GM18858 (cell line): ENCODE data around the gene TRPV4.
"Not testable (repeated sequence)": the region's sequence is repeated elsewhere in the genome, so short reads cannot be mapped to it uniquely, and the experiment has no call there.

ENCODE experiments used
- ATAC-seq: cut with Tn5 transposase; IDR thresholded peaks from one replicate; pipeline ENCODE4 v1.9.1; 2021; ENCODE audit not compliant: unreplicated experiment

Gene TRPV4

DNA sequence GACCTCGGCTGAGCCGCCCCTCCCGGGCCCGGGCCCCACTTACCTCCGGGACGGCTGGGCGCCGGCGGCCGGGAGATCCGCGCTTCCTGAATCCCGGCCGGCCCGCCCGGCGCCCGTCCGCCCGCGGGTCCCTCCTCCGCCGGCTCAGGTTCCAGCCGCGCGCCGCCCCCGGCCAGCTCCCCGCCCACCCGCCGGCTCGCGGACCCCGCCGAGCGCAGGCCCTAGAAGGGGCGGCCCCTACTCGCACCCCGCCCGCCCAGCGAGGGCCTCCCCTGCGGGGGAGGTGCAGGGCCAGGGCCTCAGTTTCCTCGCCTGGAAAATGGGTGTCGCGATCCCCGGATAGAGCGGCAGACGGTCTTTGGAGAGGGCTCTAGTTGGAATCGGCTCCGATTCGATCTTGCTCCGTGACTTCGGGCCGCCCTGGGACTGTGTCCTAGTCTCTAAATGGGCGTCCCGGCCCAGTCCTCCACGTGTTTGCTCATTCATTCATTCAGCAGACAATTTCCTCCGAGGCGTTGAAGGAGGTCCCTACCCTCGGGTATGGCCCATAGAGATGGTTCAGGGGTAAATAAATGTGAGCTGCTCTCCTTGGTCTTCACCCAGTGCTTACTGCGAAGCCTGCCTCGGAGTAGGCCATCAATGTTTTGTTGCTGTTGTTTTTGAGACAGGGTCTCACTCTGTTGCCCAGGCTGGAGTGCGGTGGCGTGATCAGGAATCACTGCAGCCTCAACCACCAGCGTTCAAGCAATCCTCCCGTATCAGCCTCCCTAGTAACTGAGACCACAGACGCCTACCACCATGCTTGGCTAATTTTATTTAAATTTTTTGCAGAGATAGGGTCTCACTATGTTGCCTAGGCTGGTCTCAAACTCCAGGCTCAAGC lies at the start of gene TRPV4:
TSS of gene TRPV4 (minus strand) at position 92 of the 883 bp plus-strand sequence. CDS start 18,602 bp downstream, outside the sequence.
- no peak for ATAC-seq

GRCh38 chr12:109881752-109882151 lies 48.6 kb upstream of the TRPV4 start:
- no peak for ATAC-seq

DNA sequence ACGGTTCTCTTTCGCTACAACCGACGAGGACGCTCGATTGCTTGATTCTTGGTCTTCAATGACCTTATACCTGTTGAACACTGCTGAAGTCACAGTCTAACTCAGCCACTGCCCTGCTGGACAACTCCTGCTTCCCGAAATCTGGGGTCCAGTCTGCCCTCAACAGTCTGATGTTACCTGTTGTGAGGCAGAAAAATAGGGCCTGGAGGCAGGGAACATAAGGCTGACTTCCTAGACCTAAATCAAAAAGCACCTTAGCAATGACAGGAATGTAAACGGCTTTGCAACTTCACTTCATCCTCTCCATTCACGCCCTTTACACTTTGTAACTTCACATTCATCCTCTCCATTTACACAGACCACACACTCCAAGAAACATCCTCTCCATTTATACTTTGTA lies 47.7 kb upstream of the TRPV4 start:
- ATAC-seq, result no peak

DNA sequence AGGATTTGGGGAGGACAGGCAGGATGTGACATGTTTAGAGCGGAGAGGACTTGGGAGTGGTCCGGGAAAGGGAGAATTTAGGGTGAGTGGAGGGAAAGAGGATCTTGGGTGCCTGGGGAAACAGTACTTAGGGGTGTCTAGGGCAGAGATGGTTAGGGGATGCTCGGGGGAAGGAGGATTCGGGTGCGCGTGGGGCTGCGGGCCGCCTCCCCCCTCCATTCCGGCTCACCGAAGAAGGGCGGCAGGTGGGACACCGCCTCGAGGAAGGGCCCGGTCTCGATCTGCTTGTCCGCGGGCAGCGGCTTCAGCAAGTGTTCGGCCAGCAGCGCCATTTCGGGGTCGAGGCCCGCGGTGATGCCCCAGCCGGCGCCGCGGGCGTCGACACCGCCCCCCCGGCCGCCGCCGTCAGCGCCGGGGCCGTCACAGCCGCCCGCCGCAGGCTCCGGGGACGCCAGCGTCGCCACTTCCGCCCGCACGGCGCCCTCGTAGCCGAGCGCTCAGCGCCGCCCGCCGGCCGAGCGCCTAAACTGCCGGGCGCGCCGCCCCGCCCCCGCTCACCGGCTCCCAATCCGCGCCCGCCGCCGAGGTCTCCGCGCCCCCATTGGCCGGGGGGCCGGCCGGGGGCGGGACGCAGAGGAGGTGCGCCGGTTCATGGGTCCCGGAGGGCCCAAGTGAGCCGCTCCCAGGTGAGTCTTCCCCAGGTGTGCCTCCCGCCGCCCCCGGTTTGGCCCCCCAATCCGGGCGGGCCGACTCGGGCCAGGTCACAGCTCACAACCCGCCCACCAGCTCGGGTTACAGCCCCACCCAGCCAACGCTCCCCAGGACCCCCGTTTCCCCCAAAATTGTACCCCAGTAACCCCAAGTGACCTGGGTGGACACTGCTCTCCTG lies 47.1 kb upstream of the TRPV4 start, which contains the start of gene GLTP:
TSS of gene GLTP (minus strand) at position 499 of the 889 bp plus-strand sequence. CDS start at position 332, 167 bp downstream.
- ATAC-seq, result peak; percentile 87

DNA sequence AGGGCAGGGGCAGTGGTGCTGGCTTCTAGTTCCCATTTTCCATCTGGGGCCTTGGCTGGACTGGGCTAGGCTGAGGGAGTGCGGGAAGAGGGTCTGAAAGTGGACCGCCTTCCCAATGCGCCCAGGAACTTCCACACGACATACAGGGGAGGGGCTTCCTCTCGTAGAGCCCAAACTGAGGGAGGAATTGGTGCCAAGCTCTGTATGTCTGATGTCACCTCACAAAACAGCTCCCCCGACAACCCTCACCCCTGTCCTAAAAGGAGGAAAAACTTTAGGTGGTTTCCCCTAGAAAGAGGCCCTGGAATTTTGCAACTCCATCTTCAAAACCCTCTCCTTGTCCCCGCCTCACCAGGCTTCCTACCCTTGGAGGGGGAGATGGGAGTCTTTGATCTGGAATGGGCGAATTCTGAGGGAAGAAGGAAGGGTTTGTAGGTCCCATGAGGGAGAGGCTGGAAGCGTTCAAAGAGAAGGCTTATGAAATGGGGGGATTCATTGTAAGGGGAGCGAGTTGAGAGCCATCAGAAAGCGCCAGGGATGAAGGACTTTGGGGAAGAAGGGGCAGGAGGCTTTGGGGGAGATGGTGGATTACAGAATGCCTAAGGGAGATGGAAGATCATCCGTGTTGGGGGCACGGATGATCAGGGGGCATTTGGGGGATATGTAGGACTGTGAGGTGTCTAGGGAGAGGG lies 46.3 kb upstream of the TRPV4 start:
- ATAC-seq, result no peak

DNA sequence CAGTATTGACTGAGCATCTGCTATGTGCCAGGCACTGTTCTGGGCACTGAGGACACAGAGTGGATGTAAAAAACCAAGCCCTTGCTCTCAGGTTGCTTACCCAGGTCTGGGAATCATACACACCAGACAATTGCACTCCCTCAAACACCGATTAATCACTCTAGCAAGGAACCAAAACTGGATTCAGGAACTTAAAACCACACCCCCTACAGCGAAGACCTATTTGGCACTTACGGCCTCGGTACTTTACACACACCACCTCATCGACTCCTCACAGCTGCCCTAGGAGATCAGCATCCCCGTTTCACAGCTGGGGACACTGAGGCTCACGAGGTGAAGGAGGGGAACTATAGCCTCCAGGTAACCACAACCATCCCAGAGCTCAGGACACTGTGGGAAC lies 45.6 kb upstream of the TRPV4 start:
- no peak for ATAC-seq

- no peak for ATAC-seq
Measured at GRCh38 chr12:109878247-109878625, 45.0 kb upstream of the TRPV4 start.

GRCh38 chr12:109877504-109878246 lies 44.5 kb upstream of the TRPV4 start:
- ATAC-seq, result no peak

GRCh38 chr12:109876406-109876805 lies 43.2 kb upstream of the TRPV4 start:
- no peak for ATAC-seq

DNA sequence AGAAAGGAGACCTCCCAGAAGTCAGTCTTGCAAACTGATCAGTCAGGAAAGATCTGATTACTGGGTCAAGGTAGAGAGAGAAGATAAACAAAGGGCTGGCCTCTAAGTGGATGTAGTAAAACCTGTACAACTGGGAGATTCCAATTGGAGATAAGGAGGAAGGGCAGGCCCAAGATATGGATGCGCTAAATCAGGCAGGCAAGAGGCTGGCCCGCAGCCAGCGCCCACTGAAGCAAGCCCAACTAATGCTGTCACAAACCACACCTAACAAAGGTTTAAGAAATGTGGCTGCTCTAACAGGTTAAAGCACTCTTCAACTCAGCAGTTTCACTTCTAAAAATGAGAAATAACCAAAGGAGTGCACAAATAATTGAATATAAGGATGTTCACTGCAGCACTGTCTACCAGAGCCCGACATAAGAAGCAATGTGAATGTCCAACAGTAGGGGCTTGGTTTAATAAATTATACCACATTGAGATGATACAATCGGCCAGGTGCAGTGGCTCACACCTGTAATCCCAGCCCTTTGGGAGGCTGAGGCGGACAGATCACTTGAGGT lies 42.5 kb upstream of the TRPV4 start:
- ATAC-seq, result no peak

DNA sequence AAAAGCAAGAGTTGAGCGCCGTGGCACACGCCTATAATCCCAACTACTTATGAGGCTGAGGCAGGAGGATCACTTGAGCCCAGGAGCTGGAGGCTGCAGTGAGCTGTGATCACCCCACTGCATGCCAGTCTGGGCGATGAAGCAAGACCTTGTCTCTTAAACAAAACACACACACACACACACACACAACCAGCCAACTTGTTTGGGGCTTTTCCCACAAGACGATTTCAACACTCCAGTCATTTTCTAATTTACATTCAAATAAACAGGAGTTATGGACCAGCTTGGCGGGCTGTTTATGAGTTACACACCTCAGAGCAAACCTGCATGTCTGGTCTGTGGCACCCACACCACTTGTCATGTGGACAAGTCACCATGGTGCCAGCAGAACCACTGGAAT lies 40.5 kb upstream of the TRPV4 start:
- ATAC-seq, result no peak

DNA sequence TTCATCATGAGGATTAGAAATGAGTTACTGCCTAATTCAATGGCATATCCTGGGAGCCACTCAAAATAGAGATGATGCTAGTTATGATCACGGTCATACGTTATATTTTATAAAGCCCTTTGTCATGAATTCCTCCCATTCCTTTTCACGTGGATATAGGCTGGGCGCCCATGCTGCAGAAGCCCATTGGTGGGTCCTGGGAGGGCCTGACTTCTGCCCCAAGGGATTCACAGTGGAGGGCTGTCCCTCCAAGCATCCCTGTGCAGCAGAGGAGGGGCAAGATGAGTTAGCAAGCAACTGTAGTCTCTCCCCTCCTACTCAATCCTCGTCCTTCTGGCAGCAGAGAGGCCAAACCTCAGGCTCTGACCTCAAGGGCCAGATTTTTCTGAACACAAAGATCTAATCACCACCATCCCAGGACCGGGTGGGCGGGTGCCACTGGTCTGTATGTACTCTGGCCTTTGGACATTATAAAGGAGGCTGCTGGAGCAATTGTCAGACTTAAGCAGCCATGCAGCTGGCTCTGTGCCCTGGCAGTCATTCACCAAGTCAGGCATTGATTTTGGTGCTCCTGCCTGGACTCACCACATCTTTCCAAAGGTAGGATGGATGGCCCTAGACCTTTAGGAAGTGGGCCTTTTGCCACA lies 38.6 kb upstream of the TRPV4 start:
- ATAC-seq, result no peak

DNA sequence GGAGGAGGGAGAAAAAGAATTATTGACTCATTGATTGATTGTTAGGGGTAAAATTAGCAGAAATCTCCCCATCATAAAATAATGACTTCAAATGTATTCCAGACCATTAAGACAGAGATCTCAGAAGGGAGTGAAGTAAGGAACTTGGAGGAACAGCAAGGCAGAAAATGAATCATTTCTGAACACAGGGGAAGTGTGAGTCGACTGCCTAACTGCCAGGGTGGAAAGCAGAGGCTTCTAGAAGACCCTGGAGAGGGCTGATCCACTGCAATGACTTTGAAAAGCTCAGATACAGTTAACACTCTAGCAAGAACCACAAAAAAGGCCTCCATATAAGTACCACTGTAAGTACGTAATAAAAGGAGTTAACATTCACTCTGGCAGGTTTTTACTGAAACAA lies 37.5 kb upstream of the TRPV4 start:
- ATAC-seq, result no peak

- no peak for ATAC-seq
Measured at GRCh38 chr12:109868182-109869051, 35.2 kb upstream of the TRPV4 start.

GRCh38 chr12:109864916-109865315 lies 31.7 kb upstream of the TRPV4 start:
- ATAC-seq, result no peak

DNA sequence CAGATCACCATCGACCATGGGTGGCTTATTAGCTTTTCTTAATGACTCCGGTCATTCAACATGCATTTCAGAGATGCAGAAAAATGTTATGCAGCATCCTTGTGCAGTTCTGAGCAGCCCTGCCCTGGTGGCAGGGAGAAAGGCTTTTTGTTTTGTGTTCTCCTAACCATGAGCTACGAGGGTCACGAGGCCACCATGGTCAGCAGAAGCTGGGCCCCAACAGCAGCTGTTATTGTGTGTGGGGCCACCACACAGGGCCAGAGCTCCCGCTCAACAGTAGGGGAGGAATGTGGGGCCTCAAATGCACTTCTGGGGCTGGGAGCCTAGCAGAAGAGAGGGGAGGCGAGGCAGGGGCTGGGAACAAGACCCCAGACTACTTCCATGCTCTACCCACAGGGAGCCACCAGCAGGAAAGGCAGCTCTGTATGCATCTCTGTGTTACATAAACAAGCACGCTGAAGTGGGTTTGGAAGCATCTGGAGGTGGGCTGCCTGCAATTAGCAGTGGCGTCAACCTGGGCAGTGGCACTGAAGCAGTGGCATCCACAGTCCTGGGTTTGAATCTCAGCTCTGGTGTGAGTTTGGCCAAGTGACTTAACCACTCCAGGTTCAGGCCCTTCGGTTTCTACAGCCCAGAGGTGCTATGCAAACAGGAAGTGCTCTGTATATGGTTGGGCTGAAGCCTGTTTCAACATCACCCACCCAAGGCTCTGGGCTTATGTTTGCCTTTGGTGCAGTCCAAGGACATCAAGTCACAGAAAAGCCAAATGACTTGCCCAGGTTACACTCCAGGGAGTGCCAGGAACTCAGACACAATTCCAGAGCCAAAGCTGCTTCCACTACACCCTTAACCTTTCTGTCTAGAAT lies 30.9 kb upstream of the TRPV4 start:
- ATAC-seq, result no peak

DNA sequence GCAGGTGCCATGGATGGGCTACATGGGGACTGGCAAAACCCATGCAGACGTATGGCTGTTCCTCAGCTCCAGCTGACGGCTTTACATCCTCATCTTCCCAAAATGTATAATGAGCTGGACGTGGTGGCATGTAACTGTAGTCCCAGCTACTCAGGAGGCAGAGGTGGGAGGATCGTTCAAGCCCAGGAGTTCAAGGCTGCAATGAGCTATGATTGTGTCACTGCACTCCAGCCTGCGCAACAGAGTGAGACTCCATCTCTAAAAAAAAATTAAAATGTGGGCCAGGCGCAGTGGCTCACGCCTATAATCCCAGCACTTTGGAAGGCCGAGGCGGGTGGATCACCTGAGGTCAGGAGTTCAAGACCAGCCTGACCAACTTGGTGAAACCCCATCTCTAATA lies 29.3 kb upstream of the TRPV4 start:
- not testable (repeated sequence) for ATAC-seq
